GM19324 (cell line): ENCODE data around the gene NAB1.
"Not testable (repeated sequence)": the region's sequence is repeated elsewhere in the genome, so short reads cannot be mapped to it uniquely, and the experiment has no call there.

ENCODE experiments used
- ATAC-seq: cut with Tn5 transposase; IDR thresholded peaks from one replicate; pipeline ENCODE4 v1.9.1; 2021; ENCODE audit warnings: mild to moderate bottlenecking, moderate library complexity; ENCODE audit not compliant: unreplicated experiment, low FRiP score

The NAB1 gene

DNA sequence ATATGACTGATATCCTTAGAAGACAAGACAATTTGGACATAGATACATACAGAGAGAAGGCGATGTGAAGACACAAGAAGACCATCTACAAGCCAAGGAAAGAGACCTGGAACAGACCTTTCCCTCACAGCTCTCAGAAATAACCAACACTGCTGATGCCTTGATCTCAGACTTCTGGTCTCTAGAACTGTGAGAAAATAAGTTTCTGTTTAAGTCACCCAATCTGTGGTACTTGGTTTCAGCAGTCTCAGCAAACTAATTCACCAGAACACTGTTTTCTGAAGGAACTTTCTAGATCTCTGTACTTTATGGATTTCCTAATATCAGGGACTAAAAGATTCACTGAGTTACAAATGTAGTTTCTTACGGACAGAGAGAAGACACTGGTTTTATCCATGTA lies 58.8 kb downstream of the NAB1 start:
- no peak for ATAC-seq

DNA sequence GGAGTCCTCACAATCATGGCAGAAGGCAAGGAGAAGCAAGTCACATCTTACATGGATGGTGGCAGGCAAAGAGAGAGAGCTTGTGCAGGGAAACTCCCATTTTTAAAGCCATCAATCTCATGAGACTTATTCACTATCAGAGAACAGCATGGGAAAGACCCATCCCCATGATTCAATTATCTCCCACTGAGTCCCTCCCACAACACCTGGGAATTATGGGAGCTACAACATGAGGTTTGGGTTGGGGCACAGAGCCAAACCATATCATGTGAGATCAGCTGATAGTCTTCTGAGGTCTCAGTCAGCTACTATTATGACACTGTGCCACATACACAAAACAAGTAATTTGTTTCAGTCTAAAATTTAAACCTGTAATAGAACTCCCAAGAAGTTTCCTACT lies 59.8 kb downstream of the NAB1 start:
- not testable (repeated sequence) for ATAC-seq

DNA sequence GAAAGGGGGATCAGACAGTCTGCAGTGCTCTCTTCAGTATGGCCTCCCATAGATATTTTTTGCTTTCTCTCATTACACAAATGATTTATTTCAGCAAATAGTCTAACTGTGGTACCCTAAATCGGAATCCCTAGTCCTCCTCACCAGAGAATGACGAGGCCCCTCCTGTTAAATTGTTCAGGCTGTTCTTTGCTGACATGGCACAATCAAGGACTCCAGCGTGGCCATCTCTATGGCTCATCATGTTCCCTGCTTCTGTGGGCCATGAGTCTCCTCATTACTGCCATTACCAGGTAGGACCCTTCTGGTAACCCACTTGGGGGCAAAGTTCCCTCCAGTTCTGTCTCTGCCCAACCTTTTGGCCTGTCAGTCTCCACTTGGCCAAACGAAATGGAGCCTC lies 62.2 kb downstream of the NAB1 start:
- ATAC-seq, result no peak

DNA sequence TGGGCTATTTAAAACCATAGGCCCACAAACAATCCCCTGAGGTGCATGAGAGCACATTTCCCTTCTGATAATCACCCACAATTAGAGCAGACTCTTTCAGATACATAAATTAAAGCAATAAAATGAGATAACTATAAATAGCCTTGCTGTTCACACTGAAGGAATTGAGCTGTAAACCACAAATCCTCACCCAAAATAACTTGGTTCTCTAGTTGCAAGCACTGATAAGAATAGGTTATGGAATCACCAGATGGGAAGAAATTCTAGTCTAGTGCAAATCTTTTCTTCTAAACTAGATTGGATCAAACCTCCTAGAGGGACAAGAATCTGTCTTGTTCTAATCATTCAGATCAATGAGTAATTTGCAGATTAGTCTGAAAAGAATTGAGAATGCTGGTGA lies 64.6 kb downstream of the NAB1 start:
- no peak for ATAC-seq

DNA sequence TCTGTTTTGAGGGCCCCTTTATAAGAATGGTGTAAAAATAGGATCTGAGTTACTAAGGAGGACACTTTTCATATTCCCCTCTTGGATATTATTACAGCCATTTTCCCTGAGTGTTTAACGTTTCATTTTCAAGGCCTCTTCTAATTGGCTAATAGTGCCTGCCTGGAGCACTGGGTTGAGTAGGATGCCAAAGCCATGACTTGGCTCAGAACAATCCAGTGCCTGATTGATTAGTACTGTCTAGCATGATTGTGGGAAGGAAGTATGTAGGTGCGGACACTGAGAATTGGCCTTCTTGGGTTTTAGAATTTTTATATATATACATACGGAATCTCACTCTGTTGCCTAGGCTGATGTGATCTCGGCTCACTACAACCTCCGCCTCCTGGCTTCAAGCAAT lies 66.1 kb downstream of the NAB1 start:
- ATAC-seq, result no peak

DNA sequence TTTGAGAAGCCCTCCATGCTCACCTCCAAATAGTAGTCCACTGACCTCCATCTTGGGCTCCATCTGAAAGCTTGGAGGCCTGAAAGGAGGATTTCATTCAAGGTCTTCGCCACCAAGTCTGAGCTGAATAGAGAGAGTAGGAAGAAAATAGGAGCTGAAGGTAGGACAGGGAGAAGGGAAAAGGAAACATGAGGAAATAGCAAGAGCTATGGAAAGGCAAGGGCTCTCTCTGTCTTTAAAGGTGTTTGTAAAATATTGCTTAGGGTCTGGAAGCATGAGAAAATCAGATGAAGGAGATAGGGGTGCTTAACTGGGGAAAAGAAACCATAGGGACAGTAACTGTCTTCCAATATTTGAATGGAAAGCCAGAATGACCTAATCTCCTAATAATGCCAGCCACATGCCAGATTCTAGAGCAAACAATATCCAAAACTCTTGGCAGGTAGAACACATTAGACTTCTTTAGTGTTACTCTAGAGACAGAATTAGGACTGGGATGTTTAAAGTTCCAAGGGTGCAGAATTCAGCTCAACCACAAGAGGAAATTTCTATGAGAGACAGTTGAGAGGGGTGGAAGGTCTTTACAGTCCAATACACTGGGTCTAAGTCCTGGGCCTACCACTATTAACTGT lies 67.4 kb downstream of the NAB1 start:
- no peak for ATAC-seq

DNA sequence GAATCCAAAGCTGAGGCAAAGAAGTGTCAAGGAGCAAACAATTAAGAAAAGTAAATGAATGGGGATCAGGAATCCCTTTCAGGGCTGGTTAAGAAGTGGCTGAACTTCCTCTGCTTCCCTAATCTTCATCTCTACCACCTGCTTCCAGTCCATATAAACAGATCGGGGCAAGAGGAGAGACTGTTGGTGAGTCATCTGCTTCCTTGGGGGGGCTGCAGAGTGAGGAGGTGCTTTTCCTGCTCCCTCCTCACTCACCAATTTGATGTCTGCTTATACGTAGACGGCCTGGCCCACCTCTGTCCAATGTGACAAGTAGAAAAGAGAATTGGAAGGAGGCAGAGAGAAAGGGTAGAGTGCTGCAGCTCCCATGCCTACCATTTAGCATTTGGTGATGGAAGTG lies 68.4 kb downstream of the NAB1 start:
- ATAC-seq, result no peak

DNA sequence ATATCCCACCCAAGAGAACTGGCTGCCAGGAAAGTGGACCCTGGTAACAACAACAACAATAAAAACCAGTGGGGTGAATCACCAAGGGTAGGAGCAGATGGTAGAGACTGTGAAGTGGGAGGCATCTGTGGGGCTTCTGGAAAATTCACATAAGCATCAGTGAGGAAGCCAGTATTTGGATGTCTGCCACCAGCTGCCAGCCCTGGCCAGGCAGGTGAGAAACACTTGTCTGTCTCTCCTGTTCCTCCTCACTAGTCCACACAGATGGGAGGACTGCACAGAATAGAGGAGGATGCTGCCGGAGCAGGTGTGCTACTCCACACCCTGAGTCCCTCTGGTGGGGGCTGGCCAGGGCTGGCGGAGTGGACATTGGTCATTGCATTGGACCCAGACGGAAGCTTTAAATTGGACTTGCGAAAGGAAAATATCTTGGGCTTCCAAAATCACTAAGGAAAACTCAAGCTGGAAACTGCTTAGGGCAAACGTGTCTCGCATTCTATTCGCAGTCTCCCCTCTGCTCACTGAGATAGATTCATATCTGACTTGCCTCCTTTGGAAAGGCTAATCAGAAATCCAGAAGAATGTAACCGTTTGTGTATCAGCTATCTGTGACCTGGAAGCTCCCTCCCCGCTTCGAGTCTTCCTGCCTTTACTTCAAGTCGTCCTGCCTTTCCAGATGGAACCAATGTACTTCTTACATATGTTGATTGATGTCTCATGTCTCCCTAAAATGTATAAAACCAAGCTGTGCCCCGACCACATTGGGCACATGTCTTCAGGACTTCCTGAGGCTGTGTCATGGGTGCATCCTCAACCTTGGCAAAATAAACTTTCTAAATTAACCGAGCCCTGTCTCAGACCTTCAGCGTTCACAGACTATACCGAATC lies 69.1 kb downstream of the NAB1 start:
- no peak for ATAC-seq

DNA sequence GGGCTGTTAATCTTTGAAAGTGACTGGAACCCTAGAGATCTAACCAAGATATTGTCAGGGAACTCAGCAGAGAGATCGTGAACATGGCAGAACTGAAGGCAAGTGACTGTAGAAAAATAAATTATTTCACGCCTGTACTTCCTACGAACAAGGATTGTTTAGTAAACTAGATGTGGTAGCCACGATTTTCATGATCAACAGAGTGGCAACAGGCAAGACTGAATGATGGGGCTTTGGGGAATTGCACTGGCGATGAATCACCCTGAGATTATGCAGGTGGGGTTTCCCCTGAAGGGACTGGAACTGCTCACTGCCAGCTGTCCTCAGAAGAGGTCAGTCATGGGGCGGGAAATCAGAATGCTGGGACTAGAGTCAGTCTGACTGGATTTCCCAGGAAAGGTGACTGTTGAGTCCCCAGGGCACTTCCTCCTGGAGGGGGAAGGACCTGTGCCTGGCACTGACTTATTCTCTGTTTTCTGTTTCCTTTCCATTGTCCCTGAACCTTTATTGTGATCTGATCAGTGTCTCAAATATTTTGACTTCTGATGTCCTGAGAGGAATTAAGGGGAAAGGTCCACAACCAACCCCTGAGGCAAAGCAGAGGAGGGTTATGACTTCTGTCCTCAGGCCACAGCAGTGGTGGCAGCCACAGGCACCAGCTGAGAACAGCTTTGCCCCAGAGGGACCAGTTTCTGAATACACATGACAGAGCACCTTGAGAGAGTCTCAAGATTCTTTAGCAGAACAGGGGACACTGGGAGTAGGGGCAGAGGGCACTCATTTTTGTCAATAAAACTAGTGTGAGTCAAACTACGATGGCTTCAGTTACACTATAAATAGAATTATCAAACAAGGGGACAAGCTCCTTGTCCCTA lies 70.0 kb downstream of the NAB1 start:
- peak; percentile 67 for ATAC-seq

DNA sequence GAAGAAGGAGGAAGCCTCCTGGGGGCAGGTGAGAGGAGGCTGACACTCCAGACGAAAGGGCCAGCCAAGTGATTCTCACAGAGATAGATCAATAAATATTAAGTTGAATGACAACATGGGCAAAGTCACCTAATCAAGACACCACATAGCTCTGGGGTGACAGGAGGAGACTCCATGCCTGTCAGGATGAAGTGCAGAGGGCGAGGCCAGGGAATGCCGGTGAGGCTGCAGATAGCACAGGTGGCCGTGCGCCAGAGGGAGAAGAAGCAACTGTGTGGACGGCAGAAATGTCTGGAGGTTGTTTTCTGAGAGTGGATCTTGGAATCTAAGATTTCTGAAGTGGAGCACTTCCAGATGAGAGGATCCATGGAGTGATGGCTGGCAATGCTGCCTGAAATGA lies 71.4 kb downstream of the NAB1 start:
- no peak for ATAC-seq

DNA sequence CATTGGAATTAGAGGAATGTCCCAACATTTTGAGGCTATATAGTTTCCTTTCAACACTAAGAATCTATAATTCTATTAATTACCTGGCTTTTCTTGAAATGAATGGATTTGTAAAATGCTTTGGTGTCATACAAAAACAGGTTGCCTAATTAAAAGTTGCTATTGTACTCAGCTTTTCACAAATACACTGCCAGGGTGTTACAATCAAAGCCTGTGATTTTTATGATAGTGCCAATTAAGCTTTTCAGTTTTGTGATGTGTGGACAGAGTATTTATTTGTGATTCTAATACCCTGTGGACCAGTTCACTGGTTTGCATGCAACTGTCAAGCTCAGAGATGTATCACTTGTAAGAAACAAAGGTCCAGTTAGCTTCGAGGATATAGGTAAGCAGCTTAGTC lies 71.8 kb downstream of the NAB1 start:
- ATAC-seq, result no peak

DNA sequence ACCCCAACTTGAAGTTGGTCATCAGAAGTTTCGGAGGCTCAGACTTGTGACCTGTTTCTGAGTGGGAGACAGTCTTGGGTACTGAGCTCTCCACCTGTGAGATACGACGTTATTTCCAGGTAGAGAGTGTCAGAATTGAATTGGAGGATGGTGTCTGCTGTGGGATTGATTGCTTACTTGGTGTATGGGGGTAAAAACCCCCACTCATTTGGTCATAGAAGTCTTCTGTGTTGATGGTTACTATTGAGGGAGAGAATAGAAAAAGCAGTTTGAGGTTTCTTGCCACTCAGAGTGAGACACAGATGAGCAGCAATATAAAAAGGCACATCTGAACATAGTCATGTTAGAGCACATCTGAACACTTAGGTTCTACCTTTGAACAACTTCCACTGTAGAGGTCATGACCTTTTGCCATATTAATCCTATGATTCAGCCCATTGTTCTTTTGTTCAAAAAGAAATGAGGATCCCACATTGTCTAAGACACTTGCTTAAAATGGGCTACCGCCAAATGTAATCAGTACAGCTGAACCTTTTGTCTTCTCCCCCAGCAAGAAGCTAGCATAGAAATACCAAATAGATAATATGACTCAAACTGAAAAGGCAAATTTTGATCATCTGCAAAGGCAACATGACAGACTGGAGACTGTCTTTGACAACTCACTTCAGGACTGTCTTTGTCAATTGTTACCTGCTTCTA lies 73.3 kb downstream of the NAB1 start:
- no peak for ATAC-seq

DNA sequence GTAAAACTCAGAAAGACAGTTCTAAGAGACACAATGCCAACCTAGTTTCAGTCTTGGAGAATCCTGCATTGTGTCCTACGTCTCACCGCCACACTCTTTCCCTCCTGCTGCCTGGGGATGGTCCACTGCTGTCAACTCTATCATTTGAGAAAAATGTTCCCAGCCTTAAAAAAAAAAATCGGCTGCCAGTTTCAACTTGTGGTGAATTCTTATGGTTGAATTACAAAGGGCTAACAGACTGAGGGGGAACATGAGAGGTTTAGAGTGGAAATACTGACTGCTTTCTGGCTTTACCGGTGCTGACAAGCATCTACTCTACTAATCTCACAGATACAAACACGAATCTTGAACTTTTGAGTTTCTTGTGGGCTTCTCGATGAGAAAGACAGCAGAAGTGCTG lies 74.0 kb downstream of the NAB1 start:
- no peak for ATAC-seq

DNA sequence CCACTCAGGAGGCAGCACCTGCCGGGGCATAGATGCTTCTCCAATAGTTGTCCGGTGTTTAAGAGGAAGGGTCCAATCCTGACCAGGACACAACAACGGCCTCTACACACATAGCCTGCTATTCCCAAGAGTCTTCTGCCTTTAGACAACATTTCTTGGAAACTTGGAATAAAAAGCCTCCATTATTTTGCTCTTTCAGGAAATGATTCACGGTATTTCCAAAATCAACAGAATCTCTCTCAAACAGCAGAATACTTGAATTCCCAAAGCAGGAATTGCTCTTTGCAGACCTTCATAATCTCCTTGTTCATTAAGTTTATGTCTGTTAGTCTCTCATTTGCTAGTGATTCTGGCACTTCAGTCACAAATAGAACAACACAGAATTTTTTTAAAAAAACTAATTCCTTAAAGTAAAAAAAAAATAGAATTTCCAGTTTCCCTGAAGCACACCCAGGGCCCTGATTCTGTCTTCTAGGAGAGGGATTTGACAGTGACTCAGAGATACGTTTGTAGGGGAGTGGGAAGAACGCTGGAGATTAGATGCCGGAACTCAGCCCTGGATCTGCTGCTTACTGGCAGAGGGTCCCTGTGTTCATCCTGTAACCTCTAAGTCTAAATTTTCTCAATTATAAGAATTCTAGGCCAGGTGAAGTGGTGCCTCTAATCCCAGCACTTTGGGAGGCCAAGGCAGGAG lies 74.7 kb downstream of the NAB1 start:
- ATAC-seq, result no peak

DNA sequence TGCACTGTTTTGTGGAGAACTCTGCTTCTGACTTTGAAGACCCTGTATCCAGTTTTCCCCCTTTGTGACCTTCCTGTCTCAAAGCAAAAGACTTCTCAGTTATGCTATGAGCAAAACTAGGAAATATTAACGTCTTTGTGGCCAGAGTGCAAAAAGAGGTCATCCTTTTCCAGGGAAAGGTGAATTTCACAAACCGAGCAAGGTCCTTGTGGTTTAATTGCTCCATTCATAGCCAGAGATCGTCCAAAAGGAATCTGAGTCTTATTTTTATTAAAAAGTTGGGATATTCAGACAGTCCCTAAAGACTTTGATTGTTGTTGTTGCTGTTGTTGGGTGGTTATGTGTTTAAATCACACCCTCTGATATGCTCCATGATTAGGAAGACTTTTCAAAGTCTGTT lies 77.4 kb downstream of the NAB1 start:
- no peak for ATAC-seq

DNA sequence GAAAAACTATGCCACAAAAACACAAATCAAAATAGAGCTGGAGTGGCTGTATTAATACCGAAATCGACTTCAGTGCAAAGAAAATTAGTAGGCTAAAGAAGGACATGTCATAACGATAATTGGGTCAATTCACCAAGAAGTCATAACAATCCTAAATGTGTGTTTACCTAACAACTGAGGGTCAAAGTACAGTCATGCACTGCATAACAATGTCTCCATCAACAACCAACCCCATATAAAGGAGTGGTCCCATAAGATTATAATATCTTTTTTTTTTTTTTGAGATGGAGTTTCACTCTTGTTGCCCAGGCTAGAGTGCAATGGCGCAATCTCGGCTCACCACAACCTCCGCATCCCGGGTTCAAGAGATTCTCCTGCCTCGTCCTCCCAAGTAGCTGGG lies 87.5 kb downstream of the NAB1 start:
- no peak for ATAC-seq

DNA sequence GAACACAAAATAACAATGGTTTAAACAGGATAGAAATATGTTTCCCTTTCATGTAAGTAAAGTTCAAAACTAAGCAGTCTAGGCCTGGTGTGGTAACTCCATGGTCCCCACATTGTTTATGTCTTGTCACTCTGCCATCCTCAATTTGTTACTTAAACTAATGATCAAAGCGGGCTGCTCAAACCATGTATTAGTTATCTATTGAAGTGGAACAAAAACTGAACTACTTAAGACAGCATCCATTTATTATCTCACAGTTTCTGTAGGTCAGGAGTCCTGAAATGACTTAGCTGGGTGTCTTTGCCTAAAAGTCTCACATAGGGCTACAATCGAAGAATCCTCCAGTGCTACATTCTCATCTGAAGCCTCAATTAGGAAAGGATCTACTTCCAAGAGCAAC lies 91.6 kb downstream of the NAB1 start:
- ATAC-seq, result no peak
